GM21423 (cell line): ENCODE results near the gene FOXK2.
A peak's percentile ranks its signal among the peaks of the same experiment; 100 is the strongest.
"Not testable (repeated sequence)": the region's sequence is repeated elsewhere in the genome, so short reads cannot be mapped to it uniquely, and the experiment has no call there.

Experiments
- ATAC-seq: cut with Tn5 transposase; IDR thresholded peaks from one replicate; pipeline ENCODE4 v1.9.1; 2021; ENCODE audit warnings: mild to moderate bottlenecking, moderate library complexity; ENCODE audit not compliant: unreplicated experiment

Gene FOXK2

GRCh38 chr17:82528484-82529265, 9.1 kb downstream of the FOXK2 start:
- ATAC-seq = no peak

- no peak for ATAC-seq
Measured at GRCh38 chr17:82529914-82530300, 10.4 kb downstream of the FOXK2 start.

- no peak for ATAC-seq
Measured at GRCh38 chr17:82531431-82531881, 11.9 kb downstream of the FOXK2 start.

- no peak for ATAC-seq
Measured at GRCh38 chr17:82534401-82534812, 14.9 kb downstream of the FOXK2 start.

GRCh38 chr17:82536512-82537201, 17.1 kb downstream of the FOXK2 start:
- no peak for ATAC-seq

- ATAC-seq = not testable (repeated sequence)
Measured at GRCh38 chr17:82537228-82537627, 17.7 kb downstream of the FOXK2 start.

- ATAC-seq = not testable (repeated sequence)
Measured at GRCh38 chr17:82539076-82539475, 19.5 kb downstream of the FOXK2 start.

- no peak for ATAC-seq
Measured at GRCh38 chr17:82542439-82542838, 22.9 kb downstream of the FOXK2 start.

- ATAC-seq = no peak
Measured at GRCh38 chr17:82544431-82545070, 25.0 kb downstream of the FOXK2 start.

- ATAC-seq = no peak
Measured at GRCh38 chr17:82545071-82545462, 25.5 kb downstream of the FOXK2 start.

- no peak for ATAC-seq
Measured at GRCh38 chr17:82547981-82548380, 28.4 kb downstream of the FOXK2 start.

- ATAC-seq = no peak
Measured at GRCh38 chr17:82548681-82549303, 29.3 kb downstream of the FOXK2 start.

GRCh38 chr17:82551779-82552457, 32.4 kb downstream of the FOXK2 start:
- ATAC-seq = peak; percentile 57

GRCh38 chr17:82552580-82552979, 33.0 kb downstream of the FOXK2 start:
- ATAC-seq = no peak

GRCh38 chr17:82553210-82553930, 33.8 kb downstream of the FOXK2 start:
- no peak for ATAC-seq

- ATAC-seq = not testable (repeated sequence)
Measured at GRCh38 chr17:82557510-82557909, 38.0 kb downstream of the FOXK2 start.

- ATAC-seq = no peak
Measured at GRCh38 chr17:82559566-82560251, 40.2 kb downstream of the FOXK2 start.

GRCh38 chr17:82560252-82560642, 40.7 kb downstream of the FOXK2 start:
- no peak for ATAC-seq

- ATAC-seq = no peak
Measured at GRCh38 chr17:82560802-82561428, 41.4 kb downstream of the FOXK2 start.
